Chondrocyte (in vitro differentiated cells): ENCODE data around the gene ABCF3. TPM values are rescaled to one million over a fixed set of nuclear protein-coding genes. Genes with fewer than 3 reads are reported as not detected.

Experiments used
- DNase-seq: peaks from one replicate; pipeline ENCODE4 v3.0.0; 2021; ENCODE audit warnings: mixed read lengths, low spot score
- H3K27ac Mint-ChIP-seq: one replicate; pipeline ENCODE4 v1.8.0; 2021; ENCODE audit warnings: mild to moderate bottlenecking, moderate library complexity, mixed read lengths; ENCODE audit not compliant: unreplicated experiment
- H3K27me3 Mint-ChIP-seq: 2 replicates; pipeline ENCODE4 v1.8.0; 2021; ENCODE audit warnings: low read depth, mixed read lengths
- H3K36me3 Mint-ChIP-seq: 2 replicates; pipeline ENCODE4 v1.8.0; 2021; ENCODE audit warnings: low read depth, mixed read lengths
- H3K4me1 Mint-ChIP-seq: 2 replicates; pipeline ENCODE4 v1.8.0; 2021; ENCODE audit warnings: low read depth, mild to moderate bottlenecking, mixed read lengths
- H3K4me3 Mint-ChIP-seq: one replicate; pipeline ENCODE4 v1.8.0; 2021; ENCODE audit warnings: mild to moderate bottlenecking, moderate library complexity, mixed read lengths; ENCODE audit not compliant: unreplicated experiment
- H3K9me3 Mint-ChIP-seq: 2 replicates; pipeline ENCODE4 v1.8.0; 2021; ENCODE audit warnings: low read depth, mixed read lengths
- CTCF ChIP-seq: fragments of 200-600 bp; sonication (generic); IDR thresholded peaks from 2 replicates; pipeline ENCODE4 v1.5.0; 2021; ENCODE audit warnings: antibody characterized with exemption, mild to moderate bottlenecking, moderate library complexity
- total RNA-seq: library from RNA; stranded (reverse); gene quantifications from 3 replicates; pipeline ENCODE4 v1.2.1, GENCODE V29; 2021

Gene ABCF3
- total RNA-seq, 1 donor from 2014 or later, result 53.8 TPM

DNA sequence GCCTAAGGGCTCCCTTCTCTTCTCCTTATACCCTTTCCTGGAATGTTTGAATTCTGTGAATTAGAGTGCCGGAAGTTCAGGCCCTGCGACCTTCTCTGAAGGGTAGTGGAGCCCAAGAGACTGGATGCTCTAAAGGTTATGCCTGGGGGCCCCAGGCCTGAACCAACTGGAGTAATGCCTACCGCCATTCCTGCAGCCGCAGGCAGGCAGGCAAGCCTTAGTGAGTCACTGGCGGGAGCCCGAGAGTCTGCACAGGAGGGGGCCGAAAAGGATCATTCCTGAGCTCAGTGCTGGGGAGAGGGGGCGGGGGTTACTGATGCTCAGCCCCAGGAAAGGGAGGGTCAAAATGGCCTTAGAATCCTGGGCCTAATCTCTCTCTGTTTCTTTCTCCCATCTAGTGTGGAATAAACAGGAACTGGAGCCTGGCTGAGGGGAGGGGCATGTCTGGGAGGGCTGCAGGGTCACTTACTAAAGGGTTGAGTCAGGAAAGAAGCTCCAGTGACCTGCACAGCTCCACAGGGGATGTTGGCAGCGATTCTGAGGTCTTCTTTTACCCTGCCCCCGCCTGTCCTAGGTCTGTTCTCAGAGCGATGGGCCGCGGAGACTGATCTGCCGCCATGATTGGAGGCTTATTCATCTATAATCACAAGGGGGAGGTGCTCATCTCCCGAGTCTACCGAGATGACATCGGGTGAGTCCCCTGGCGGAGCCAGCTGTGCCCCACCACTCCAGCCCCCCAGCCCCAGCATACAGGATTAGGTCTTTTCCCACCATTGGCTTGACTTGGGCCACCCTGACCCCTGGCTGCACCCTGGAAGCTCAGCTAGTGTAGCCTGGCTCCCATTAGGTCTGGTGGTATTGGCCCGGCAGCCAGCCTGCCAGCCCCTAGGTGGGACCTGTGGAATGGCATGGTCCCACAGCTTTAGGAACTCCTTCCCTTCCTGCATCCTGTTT, 9.3 kb upstream of the ABCF3 start:
- Mint-ChIP-seq H3K27me3 (no peaks in the 10 kb centered on the region), H3K4me3 (peak overlapping the region; percentile 95), H3K9me3 (no peaks in the 10 kb centered on the region), H3K4me1 (peaks cover 58% of the 10 kb centered on the region), H3K27ac (peak overlapping the region; percentile 95), H3K36me3 (peaks cover 32% of the 10 kb centered on the region)
- TF ChIP-seq CTCF, result no peak
- peak; percentile 94 for DNase-seq

DNA sequence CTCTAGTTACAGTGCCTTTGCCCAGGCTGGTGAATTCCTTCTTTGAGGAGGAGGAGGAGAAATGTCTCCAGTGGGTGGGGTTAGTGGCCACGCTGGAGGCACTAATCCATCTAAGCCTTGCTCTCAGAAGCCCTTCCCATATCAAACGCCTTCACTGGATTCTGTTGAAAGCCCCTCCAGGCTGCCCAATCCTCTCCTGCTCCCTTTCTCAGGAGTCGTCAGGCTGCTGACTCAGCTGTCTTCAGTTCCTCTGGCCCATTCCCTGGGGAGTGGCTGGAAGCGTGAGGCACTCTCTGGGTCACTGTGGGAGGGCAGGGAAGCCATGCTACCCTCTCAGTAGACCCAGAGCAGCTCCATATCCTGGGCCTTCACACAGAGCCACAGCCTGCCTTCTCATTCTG, 8.7 kb upstream of the ABCF3 start:
- DNase-seq, result peak; percentile 60
- peak overlapping the region; percentile 95 for H3K27ac Mint-ChIP-seq
- no peak for TF ChIP-seq CTCF
- H3K27me3 Mint-ChIP-seq, result no peaks in the 10 kb centered on the region
- H3K36me3 Mint-ChIP-seq, result peaks cover 33% of the 10 kb centered on the region
- peak overlapping the region; percentile 95 for H3K4me3 Mint-ChIP-seq
- H3K9me3 Mint-ChIP-seq, result no peaks in the 10 kb centered on the region
- H3K4me1 Mint-ChIP-seq, result peaks cover 51% of the 10 kb centered on the region

- Mint-ChIP-seq H3K27ac (peak overlapping the region; percentile 95), H3K4me3 (peak overlapping the region; percentile 95), H3K36me3 (peaks cover 36% of the 10 kb centered on the region), H3K4me1 (peaks cover 46% of the 10 kb centered on the region), H3K9me3 (no peaks in the 10 kb centered on the region), H3K27me3 (no peaks in the 10 kb centered on the region)
- no peak for TF ChIP-seq CTCF
- peak; percentile 75 for DNase-seq
These were observed 8.2 kb upstream of the ABCF3 start for GRCh38 chr3:184177767-184178306.

- no peak for DNase-seq
- Mint-ChIP-seq H3K27me3 (no peaks in the 10 kb centered on the region), H3K4me3 (no peak overlapping the region), H3K36me3 (peaks cover 42% of the 10 kb centered on the region), H3K4me1 (peaks cover 41% of the 10 kb centered on the region), H3K9me3 (no peaks in the 10 kb centered on the region), H3K27ac (peak overlapping the region; percentile 36)
- TF ChIP-seq CTCF, result no peak
These were observed 7.4 kb upstream of the ABCF3 start for GRCh38 chr3:184178521-184179138.

GRCh38 chr3:184180165-184180564, 5.8 kb upstream of the ABCF3 start:
- Mint-ChIP-seq H3K27me3 (no peaks in the 10 kb centered on the region), H3K36me3 (peaks cover 50% of the 10 kb centered on the region), H3K27ac (peak overlapping the region; percentile 36), H3K4me3 (no peak overlapping the region), H3K4me1 (peaks cover 45% of the 10 kb centered on the region), H3K9me3 (no peaks in the 10 kb centered on the region)
- DNase-seq, result no peak
- TF ChIP-seq CTCF, result no peak
